Embryonic facial prominence (tissue), 1 donor: ENCODE results near the gene SNX8.

Source experiments
- DNase-seq: peaks from one replicate; pipeline ENCODE4 v3.0.0-alpha.2; 2016; ENCODE audit errors: extremely low spot score

SNX8 gene

DNA sequence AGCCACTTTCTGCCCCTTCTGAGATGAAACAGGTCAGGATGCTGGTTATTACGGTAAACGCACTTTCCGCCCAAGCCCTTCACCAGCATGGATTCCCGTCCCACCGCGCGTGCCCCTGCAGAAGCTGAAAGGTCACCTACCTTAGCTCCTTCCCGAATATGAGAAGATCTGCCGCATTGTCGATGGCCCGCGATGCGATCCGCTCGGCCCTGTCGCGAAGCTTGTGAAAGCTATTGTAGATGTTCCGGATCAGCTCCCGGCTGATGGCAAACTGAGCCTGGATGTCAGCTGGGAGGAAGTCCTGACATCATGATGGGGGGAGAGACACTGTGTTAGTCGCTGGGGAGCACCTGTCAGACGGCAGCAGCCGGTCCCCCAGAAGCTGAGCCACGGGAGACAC is 50.1 kb downstream of the SNX8 start:
- DNase-seq: no peak

DNA sequence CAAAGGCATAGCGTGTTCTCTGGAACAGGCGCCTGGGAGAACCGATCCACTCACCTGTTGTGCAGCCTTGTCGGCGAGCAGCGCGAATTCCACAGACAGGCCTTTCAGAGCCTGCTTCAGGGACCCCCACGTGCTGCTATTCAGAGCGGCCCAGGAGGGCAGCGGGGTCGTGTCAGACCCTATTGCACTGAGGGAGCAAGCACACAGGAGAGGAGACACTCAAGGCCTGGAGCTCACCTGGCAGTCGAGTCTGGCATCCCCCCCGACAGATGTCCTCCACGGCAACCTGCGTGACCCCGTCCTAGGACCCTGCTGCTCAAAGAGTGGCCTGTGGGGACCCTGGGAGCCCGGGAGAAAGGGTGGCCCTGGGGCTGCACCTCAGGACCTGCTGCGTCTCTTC is 51.1 kb downstream of the SNX8 start:
- DNase-seq: no peak

DNA sequence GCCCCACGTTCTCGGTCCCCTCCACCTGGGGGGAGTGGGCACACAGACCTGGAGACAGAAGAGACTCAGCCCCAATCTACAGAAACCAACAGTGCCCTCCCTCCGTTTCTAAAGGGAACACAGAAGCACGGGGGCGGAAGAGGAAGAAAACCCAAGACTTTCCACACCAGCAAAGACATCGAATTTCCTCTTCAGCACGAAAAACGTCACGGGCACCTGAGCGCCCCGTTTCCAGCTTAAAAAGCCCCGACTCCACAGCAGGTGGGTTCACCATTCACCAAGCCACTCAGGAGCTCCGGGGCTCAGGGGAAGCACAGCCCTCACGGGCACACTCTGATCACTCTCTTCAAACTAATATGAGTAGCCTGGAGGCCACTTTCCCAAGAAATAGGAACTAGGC is 52.6 kb downstream of the SNX8 start:
- no peak for DNase-seq

DNA sequence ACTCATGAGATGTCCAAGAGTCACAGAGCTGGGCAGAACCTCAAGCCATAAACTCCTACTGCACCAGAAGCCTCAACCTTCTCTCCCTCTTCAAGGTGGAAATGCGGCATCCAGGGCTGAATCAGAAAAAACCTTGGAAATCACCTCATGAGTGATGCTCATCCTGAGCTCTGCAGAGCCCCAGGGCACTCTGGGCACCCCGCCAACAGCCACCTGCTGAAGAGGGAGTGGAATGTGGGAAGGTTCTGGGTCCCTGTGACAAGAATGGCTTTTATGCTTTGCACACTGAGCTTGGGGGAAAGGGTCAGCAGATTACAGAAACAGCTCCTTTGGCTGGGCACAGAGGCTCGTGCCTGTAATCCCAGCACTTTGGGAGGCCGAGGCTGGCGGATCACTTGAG is 53.4 kb downstream of the SNX8 start:
- DNase-seq: no peak

DNA sequence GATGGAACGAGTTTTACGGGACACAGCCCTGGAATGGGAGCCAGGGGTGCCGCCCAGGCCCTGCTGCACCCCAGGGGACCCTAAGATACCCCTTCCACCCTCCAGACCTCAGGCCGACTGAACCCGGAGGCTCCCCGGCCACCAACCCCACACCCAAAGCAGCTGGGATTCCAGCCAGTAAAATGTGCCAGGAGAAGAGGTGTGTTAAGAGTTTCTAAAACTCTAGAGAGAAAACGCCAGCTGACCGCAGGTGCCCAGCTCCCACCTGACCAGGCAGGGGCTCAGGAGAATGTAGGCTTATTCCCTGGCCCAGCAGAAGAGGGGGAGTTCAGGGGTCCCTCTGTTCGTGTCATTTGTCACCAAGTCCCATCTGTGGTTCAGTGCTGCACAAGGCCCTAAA is 54.8 kb downstream of the SNX8 start:
- no peak for DNase-seq

DNA sequence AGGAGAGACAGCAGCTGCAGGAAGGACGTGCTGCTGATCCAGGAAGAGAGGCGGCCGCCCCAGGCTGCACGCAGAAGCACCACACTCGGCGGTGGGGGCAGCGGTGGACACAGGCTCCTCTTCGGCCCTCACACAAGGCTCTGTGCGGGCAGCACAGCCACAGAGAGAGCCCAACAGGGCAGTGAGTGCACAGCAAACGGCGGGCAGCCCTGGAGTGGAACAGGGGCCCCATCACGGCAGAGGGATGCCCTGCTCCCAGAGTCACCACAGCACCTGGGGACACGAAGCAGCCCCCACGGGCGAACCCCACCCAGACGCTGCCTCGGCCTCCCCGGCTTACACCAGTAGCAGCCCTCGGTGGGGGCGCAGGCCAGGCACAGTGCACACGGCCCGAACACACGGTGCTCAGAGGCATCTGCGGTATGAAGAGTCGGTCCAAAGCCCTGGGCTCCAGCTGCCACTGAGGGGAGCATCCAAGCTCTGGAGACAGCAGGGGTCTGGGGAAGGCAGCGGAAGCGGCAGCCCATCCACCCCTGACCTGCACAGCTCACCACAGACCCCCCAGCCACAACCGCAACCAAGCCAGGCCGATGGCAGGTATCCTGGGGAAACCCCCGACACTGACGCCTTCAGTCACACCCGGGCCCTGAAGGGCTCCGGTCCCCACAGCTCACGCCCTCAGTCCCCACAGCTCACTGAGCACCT is 55.4 kb downstream of the SNX8 start:
- DNase-seq: no peak

DNA sequence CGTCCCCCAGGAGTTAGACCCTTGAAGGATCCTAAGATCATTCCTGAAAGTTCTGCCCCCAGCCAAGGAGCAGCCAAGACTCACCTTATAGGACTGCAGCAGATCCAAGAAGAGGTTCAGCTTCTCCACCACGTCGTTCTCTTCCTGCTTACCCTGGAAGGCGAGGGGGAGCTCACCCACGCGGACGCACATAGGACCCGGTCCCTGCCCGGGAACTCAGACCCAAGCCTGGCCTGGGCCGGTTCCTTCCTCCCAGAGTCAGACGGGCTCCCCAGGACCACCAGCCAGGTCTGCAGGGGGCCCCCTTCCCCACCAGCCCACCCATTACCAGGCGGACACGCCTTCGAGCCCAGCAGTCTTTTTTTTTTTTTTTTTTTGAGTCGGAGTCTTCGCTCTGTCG is 56.6 kb downstream of the SNX8 start:
- DNase-seq: no peak

DNA sequence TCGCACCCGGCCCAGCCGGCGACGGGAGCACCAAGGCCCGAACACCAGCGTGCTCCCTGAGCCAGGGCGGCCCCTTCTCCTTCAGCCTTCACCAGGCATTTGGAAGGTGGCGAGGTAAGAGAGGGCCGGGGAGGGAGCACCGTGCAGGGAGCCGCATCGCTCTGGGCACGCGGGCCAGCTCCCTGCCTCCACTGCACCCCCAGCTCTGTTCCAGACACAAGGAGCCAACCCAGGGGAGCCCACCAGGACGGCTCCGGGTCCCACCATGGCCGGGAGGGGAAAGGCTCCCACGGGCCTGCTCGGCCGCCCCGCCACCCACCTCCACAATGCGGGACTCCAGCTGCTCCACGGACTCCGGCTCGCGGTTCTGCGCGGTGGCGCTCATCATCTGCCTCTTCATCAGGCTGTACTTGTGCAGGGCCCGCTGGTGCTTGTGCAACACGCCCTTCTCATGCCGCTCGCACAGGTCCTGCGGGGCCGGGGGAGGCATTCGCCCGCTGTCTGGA is 57.1 kb downstream of the SNX8 start:
- DNase-seq: no peak

DNA sequence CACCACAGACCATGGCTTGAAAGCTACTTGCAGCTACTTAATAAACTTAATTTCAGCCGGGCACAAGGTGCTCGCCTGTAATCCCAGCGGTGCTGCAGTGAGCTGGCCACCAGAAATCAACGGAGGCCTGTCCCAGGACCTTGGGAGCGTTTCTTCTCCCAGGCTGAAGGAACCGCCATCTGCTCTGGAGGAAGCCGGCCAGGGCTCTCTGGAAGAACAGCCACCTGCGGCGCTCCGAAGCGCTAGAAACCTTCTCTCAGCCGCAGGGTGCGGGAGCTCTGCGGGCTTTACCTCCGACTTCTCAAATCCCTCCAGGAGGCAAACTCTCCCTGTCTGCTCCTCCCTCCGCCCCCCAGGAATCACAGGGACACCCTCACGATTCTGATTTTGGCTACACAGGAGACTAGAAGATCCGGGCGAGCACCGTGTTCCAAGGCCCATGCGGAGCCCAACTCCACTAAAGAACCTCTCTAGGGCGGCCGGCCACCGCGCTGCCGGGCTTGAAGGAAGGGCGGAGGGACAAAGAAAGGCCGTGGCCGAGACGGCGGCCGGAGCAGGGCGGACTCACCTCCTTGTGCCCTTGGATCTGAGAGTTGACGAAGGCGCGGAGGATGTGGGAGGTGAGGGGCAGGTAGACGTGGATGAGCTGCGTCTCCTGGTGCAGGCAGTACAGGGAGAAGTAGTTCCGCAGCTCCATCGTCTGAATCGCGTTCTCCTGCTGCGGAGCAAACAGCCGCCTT is 57.8 kb downstream of the SNX8 start:
- DNase-seq: no peak

DNA sequence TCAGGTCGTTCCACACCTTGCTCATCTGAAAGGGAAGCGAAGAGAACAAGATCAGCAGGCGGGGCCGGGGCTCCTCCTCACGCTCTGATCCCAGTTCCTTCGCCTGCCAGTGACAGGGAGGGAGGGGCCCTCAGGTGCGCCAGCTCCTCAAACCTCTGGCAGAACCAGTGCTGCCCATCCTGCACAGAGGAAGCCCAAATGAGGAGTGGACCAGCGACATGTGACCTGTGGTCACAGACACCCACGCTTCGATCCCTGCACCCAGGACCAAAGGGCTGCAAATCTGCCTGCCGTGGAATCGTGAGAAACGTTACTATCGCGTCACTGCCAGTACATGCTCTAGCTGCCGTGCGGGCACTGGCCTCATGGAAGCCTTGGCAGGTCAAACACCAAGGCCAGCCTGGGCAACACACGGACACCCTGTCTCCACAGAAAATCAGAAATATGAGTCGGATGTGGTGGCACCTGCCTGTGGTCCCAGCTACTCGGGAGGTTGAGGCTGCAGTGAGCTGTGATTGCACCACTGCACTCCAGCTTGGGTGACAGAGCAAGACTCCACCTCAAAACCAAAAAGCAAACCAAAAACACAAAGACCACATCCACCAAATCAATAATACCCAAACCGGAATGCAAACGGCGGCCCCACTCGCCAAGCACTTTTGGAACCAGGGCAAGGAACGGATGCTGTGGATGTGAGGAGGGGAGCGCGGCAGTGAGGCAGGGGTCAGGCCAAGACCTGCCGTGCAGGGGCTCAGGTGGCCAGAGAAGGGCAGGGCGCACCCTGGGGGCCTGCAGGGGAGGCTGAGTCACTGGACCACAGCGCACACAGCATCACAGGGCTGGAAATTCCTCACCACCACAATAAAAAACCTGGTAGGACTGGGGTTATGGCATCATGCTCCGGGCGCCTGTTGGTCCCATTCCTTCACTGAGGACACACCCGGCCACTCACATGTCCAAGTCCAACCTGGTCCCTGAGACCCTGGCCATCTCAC is 58.8 kb downstream of the SNX8 start:
- no peak for DNase-seq

DNA sequence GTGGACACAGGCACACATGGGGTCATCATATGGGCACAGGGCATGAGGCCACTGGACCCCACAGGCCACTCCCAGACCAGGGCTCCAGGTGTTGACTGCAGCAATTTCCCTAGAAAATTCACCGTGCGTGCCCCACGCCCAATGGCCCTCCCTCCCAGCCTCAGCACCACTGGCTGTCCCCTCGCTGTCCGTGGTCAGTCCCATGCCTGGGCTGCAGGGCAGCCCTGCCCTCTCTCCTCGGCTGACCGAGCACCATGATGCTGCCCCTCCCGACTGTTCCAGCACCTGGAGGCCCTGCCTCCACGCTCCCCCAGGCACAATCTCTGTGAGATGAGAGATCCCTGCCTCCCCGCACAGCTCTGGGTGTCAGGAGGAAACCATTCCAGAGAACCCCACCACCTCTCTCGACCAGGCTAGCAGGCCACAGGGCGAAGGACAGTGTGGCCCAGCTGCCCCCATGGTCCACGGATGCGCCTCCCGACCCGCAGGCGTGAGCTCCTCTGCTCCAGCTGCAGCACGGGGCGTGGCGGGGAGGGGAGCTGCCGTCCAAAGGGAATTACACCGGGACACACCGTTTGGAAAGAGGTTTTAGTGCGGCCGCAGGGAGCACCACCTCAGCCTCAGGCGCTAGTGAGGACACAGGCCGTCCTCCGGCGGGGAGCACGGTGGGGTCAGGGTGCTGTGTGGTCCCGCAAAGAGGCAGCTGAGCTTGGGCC is 59.7 kb downstream of the SNX8 start:
- no peak for DNase-seq

DNA sequence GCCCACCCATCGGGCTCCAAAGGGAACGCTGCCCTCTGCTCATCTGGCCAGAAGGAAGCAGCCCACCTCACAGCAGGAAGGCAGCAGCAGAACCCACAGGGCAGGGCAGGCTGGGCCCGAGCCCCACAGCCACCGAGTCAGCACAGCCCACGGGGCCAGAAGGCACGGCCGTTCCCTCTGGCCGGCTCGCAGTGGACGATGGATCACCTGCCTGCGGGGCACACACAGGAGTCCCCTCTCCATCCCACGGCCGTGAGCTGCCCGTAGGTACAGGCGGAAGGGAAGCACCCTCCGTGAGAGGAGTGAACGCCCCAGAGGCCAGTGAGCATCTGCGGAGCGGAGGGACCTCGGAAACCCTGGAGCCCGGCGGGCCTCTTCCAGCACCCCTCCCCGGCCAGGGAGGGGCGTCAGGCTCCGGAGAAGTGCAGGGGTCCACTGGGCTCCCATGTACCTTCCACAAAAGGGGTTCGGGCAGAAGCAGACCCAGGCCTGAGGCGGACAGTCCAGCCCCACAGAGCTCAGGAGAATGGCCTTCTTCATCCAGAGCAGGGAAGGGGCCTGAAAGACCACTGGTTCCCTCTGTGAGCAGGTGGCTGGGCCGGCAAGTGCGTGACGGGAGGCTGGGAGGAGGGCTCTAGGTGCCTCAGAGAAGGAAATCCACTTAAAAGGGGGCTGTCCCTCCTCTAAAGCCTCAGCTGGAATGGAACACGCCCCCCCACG is 60.6 kb downstream of the SNX8 start:
- DNase-seq: no peak

DNA sequence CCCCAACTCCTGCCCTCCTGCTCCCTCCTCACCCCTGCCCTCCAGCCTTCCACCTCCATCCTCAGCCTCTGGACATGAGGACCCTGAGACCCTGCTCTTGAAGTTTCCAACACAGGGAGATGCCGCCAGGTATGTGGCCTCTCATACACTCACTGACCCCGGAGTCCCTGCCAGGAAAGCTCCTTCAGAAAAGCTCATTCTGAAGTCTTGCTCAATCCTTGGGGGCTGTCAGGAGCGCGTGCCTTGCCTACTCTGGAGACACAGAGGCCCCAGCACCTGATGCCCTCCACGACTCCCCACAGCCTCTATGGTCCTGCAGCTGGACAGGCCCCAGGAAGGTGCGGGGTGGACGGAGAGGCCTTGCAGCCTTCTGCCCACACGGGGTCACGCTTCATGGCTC is 61.2 kb downstream of the SNX8 start:
- no peak for DNase-seq

DNA sequence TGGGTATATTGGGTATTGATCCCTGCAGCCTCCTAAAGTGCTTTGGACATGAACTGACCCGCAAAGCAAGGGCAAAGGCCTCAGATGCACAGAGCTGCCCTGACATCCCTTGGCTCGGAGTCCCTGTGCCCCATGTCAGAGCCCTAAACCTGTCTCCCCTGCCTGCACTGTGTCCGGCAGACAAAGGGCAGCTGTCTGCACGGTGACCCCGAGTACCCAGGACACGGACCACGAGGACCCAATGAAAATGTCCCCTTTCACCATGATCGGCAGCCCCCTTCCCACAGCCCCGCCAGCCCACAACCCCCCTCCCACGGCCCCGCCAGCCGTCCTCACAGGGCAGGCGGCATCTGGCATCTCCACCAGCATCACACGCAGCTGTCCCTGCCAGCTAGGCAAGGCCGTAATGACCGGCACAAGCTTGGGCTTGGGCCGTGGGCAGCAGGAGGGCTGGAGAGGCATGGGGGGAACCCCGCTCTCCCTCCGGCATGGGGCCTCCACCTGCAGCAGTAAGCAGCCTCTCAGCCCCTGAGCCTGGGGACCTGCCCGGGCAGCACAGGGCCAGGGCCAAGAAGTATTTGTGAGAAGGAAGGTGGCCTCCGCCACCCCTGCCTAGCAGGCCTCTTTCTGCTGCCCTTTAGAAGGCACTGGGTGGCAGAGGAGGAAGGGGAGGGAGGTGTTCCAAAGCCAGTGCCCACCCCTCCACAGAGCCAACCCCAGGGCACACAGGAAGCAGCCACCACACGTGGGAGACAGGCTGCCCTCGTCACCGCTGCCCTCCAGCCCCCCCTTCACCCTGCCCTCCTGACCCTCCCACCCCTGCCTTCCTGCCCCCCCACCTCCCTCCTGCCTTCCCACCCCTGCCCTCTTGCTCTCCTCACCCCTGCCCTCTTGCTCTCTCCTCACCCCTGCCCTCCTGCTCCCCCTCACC is 62.1 kb downstream of the SNX8 start:
- no peak for DNase-seq

DNA sequence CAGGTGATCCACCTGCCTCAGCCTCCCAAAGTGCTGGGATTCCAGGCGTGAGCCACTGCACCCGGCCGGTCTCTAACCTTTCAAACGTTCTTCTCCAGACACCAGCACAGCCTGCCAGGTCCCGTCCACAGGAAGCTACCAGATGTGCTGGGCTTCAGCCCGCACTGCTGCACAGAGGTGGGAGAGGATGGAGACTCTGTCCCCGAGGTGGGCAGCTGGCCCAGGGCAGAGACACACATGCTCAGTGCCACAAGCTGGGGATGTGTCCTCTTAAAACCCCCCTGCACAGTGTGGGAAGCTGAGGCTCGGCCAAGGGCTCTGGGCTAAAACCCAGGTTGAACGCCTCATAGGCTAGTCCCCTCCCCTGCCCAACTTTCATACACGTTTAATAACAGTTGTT is 62.9 kb downstream of the SNX8 start:
- no peak for DNase-seq

DNA sequence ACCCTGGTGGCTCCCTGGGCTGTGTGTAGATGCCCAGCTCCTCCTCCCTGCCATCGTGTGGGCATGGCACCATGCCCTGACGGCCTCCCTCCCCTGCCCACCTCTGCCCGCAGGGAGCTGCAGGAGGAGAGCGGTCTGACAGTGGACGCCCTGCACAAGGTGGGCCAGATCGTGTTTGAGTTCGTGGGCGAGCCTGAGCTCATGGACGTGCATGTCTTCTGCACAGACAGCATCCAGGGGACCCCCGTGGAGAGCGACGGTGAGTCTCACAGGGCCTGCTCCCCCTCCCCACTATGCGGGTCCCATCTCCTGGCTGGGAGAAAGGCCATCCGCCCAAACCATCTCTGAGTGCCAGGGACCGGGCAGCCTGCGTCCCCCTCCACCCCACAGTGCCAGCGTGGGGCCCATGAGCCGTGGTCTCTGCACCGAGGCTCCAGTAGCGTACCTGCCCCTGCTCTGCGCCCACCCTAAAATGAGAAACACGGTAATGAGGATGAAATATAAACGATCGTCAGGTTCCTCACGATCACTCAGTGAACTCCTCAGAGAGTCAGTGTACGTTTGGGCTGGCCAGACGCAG is 64.4 kb downstream of the SNX8 start:
- no peak for DNase-seq

DNA sequence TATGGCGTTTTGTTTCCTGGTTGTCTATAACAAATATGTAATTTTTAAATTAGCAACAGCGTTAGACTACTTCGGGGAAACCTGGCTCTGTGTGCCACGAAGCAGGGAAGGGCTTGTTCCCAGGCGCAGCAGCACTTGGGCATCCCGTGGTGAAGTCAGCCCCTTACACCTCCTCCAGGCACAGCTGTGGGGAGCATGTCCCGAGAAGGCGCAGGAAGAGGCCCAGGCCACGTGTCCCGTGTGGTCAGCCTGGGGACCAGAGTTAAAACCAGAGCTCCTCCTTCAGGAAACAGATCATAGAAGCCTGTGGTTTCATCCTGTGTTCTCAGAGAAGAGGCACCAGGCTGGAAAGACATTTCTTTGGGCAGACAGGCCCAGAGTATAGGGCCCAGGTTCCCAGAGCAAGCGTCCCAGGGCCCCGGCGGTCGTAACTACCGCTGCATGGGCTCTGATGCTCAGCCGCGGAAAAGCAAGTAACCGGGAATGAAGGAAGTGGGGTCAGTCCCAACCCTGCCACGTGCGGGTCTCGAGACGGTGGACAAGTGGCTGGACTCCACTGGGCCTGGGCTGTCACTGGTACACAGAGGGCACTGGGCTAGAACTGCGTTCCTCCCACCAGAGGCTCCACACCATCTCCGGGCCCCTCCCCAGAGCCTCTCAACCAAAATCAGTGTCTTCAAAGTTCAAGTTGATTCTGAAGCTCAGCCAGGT is 65.1 kb downstream of the SNX8 start:
- no peak for DNase-seq

DNA sequence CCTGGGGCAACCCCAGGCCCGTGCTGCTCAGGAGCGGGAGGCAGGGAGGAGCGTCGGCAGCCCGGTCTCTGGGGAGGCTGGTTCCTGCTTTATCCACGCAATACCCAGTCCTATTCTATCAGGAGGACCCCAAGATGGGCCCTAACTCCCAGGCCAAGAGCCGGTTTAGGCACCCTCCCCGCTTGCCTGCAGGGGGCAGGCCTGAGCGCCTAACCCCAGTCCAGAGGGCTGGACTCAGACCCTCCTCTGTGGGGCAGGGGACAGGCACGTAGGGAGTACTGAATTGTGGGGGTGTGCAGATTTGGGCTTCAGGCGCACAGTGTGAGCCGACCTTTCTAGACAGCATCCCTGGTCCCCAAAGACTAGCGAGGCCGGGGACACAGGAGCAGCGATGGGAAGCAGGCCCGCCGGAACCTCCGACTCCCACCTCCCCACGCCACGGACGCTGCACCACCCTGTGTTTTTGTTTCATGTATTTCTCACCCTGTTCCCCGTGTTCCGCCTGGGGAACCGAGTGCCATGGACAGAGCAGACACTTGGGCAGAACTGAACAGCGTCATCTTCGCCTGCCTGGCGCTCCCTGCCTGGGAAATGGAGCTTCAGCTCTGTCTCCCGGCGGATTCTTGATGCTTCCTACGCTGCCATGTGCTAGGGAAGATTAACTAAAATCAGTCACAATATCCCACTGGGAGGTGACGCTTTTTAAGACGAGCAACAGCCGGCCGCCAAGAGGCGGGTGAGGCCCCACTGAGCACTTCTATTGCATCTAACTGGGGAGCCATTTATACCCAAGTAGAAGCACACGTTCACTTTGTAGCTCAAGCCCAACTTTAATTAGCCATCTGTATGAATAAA is 66.9 kb downstream of the SNX8 start:
- no peak for DNase-seq
